ENCODE measurements around the gene KCNQ2. TPM values are rescaled to one million over a fixed set of nuclear protein-coding genes. Genes with fewer than 3 reads are reported as not detected.

Gene KCNQ2
- total RNA-seq, 1 donor from 2014 or later = 11.5 TPM

DNA sequence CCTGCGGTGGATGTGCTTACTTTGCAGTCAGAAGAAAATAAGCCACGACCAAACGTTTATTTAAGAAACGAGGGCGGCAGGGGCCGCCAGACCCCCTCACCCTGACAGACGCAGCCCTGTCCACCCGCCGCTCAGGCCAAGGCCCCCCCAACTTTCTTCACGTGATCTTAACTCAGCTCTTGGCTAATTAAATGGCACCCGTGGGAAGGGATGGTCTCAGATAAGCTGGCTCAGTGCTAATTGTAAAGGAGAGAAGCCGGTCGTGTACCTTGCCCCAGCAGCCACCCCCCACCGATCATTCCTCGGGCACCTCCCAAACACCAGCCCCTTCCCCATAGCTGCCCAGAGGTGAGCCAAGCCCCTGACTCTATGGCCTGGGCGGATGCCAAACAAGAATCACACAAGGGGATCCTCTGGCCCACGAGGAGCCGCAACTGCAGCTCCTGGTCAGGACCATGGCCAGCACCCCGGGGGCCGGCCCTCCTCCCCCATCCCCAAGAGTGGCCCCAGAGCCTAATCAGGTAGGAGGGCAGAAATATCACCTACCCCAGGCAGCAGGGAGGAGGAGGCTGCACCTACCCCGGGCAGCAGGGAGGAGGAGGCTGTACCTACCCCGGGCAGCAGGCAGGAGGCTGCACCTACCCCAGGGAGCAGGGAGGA is 11.2 kb downstream of the KCNQ2 start:
- Mint-ChIP-seq H3K9me3 (ENCODE audit: unreplicated experiment) (no peaks in the 10 kb centered on the region), H3K4me1 (ENCODE audit: low read depth, unreplicated experiment) (peaks cover 9% of the 10 kb centered on the region), H3K27ac (ENCODE audit: unreplicated experiment) (no peak overlapping the region), H3K4me3 (ENCODE audit: unreplicated experiment) (no peak overlapping the region), H3K27me3 (ENCODE audit: low read depth, unreplicated experiment) (peaks cover 28% of the 10 kb centered on the region), H3K36me3 (ENCODE audit: low read depth, unreplicated experiment) (peaks cover 2% of the 10 kb centered on the region)
- no peak overlapping the region for H3K4me3 ChIP-seq (ENCODE audit: insufficient read depth, low read depth, low read length)
- no peak overlapping the region for H3K27ac ChIP-seq (ENCODE audit: low read depth, low read length)
- H3K36me3 ChIP-seq (ENCODE audit: insufficient read depth, low read length) = no peaks in the 10 kb centered on the region
- no peaks in the 10 kb centered on the region for H3K4me1 ChIP-seq (ENCODE audit: insufficient read depth, low read length)
- no peak overlapping the region for H3K9ac ChIP-seq (ENCODE audit: low read length)
- H3K27me3 ChIP-seq (ENCODE audit: insufficient read depth, low read length) = peaks cover 8% of the 10 kb centered on the region
- H3K4me2 ChIP-seq (ENCODE audit: low read length) = no peak overlapping the region
- FAIRE-seq (no peak), DNase-seq (ENCODE audit: low read depth) (no peak)
- no peaks in the 10 kb centered on the region for H3K79me2 ChIP-seq (ENCODE audit: insufficient read depth, low read length)
- no peak overlapping the region for H2AFZ ChIP-seq (ENCODE audit: low read depth, low read length)
- H3K9me3 ChIP-seq (ENCODE audit: insufficient read depth, low read depth, low read length) = no peaks in the 10 kb centered on the region
- TF ChIP-seq, protein P1, sequence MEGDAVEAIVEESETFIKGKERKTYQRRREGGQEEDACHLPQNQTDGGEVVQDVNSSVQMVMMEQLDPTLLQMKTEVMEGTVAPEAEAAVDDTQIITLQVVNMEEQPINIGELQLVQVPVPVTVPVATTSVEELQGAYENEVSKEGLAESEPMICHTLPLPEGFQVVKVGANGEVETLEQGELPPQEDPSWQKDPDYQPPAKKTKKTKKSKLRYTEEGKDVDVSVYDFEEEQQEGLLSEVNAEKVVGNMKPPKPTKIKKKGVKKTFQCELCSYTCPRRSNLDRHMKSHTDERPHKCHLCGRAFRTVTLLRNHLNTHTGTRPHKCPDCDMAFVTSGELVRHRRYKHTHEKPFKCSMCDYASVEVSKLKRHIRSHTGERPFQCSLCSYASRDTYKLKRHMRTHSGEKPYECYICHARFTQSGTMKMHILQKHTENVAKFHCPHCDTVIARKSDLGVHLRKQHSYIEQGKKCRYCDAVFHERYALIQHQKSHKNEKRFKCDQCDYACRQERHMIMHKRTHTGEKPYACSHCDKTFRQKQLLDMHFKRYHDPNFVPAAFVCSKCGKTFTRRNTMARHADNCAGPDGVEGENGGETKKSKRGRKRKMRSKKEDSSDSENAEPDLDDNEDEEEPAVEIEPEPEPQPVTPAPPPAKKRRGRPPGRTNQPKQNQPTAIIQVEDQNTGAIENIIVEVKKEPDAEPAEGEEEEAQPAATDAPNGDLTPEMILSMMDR (IDR thresholded peaks at IDR 0.05; ENCODE audit: insufficient read depth, low read depth, low read length) = no peak
- no peak for TF ChIP-seq EZH2 (IDR thresholded peaks at IDR 0.05; ENCODE audit: insufficient read depth, low read length)
- no peaks in the 10 kb centered on the region for H4K20me1 ChIP-seq (ENCODE audit: insufficient read depth, low read length)

DNA sequence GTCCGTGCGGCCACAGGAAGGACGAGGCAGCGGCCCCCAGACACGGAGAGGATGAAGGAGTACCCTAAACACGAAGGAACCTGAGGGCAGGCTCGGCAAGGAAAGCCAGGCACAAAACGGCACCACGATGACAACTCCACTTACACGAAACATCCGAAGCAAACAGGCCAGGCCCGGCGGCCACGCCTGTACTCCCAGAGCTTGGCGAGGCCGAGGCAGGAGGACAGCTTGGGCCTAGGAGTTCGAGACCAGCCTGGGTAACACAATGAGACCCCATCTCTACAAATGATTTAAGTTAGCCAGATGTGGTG is 13.4 kb downstream of the KCNQ2 start:
- Histone ChIP-seq H3K4me2 (ENCODE audit: low read length) (no peak overlapping the region), H3K4me3 (ENCODE audit: insufficient read depth, low read depth, low read length) (no peak overlapping the region), H3K79me2 (ENCODE audit: insufficient read depth, low read length) (no peaks in the 10 kb centered on the region), H3K27ac (ENCODE audit: low read depth, low read length) (no peak overlapping the region), H3K36me3 (ENCODE audit: insufficient read depth, low read length) (no peaks in the 10 kb centered on the region), H3K9ac (ENCODE audit: low read length) (no peak overlapping the region), H3K4me1 (ENCODE audit: insufficient read depth, low read length) (no peaks in the 10 kb centered on the region), H3K9me3 (ENCODE audit: insufficient read depth, low read depth, low read length) (no peaks in the 10 kb centered on the region), H4K20me1 (ENCODE audit: insufficient read depth, low read length) (no peaks in the 10 kb centered on the region), H3K27me3 (ENCODE audit: insufficient read depth, low read length) (peaks cover 17% of the 10 kb centered on the region), H2AFZ (ENCODE audit: low read depth, low read length) (no peak overlapping the region)
- Mint-ChIP-seq H3K4me3 (ENCODE audit: unreplicated experiment) (no peak overlapping the region), H3K27ac (ENCODE audit: unreplicated experiment) (no peak overlapping the region), H3K36me3 (ENCODE audit: low read depth, unreplicated experiment) (no peaks in the 10 kb centered on the region), H3K9me3 (ENCODE audit: unreplicated experiment) (no peaks in the 10 kb centered on the region), H3K27me3 (ENCODE audit: low read depth, unreplicated experiment) (peaks cover 21% of the 10 kb centered on the region), H3K4me1 (ENCODE audit: low read depth, unreplicated experiment) (peaks cover 8% of the 10 kb centered on the region)
- FAIRE-seq = no peak
- TF ChIP-seq, protein P1 (IDR thresholded peaks at IDR 0.05; ENCODE audit: insufficient read depth, low read depth, low read length) = no peak
- TF ChIP-seq EZH2 (IDR thresholded peaks at IDR 0.05; ENCODE audit: insufficient read depth, low read length) = no peak
- no peak for DNase-seq (ENCODE audit: low read depth)
